ENCODE results near the gene FBXW7. TPM values are rescaled to one million over a fixed set of nuclear protein-coding genes. Genes with fewer than 3 reads are reported as not detected.

FBXW7 gene
- total RNA-seq, 1 experiment from 2014 or later: 23.0 TPM

DNA sequence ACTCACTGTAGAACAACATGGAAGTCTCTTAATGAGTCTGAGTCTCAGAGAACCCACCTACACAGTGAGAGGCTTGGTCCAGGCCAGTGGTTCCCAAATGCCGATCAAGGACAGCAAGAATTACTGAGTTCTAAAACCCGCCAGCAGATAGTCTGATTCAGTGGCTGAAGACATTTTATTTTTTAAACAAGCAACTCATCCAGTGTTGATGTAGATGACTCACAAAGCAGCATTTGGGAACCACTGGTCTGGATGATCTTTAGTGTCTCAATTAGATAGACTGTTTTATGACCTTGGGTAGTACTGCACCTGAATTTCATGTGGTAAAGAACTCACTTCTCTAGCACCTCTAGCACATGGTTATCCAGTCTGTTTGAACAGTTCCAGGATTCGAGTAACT lies 193.6 kb downstream of the FBXW7 start:
- Histone ChIP-seq H3K4me3 (replicated peaks in 1 of 2; ENCODE audit: low read depth in 1 of 2, low read length in 2 of 2) (no peak overlapping the region), H3K4me1 (ENCODE audit: control insufficient read depth in 1 of 2, insufficient read depth in 2 of 2, low read length in 2 of 2) (no peaks in the 10 kb centered on the region), H3K4me2 (ENCODE audit: low read length) (no peak overlapping the region), H3K9me3 (ENCODE audit: control insufficient read depth in 1 of 2, insufficient read depth in 1 of 2, low read depth in 1 of 2, low read length in 2 of 2) (no peaks in the 10 kb centered on the region), H3K79me2 (ENCODE audit: insufficient read depth, low read length) (no peaks in the 10 kb centered on the region), H3K9ac (ENCODE audit: low read length) (no peak overlapping the region), H4K20me1 (ENCODE audit: insufficient read depth) (no peaks in the 10 kb centered on the region), H3K27ac (ENCODE audit: low read depth, low read length) (no peak overlapping the region), H3K36me3 (ENCODE audit: control insufficient read depth in 1 of 2, insufficient read depth in 2 of 2, low read length in 2 of 2) (no peaks in the 10 kb centered on the region), H2AFZ (ENCODE audit: low read depth, low read length, poor library complexity, severe bottlenecking) (no peak overlapping the region), H3K9me2 (ENCODE audit: insufficient read depth) (no peaks in the 10 kb centered on the region), H3K27me3 (ENCODE audit: insufficient read depth, low read length) (no peaks in the 10 kb centered on the region)
- POLR2A ChIA-PET: no interaction called here
- no TSS peak for BruUV-seq (replicated peaks)
- no peak for ATAC-seq
- TF ChIP-seq, protein P1, sequence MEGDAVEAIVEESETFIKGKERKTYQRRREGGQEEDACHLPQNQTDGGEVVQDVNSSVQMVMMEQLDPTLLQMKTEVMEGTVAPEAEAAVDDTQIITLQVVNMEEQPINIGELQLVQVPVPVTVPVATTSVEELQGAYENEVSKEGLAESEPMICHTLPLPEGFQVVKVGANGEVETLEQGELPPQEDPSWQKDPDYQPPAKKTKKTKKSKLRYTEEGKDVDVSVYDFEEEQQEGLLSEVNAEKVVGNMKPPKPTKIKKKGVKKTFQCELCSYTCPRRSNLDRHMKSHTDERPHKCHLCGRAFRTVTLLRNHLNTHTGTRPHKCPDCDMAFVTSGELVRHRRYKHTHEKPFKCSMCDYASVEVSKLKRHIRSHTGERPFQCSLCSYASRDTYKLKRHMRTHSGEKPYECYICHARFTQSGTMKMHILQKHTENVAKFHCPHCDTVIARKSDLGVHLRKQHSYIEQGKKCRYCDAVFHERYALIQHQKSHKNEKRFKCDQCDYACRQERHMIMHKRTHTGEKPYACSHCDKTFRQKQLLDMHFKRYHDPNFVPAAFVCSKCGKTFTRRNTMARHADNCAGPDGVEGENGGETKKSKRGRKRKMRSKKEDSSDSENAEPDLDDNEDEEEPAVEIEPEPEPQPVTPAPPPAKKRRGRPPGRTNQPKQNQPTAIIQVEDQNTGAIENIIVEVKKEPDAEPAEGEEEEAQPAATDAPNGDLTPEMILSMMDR (IDR thresholded peaks at IDR 0.05 in 2 of 3, conservative IDR thresholded peaks at IDR 0.05 in 1 of 3; ENCODE audit: borderline replicate concordance in 1 of 3, insufficient read depth in 1 of 3, low read depth in 2 of 3, low read length in 2 of 3): no peak
- TF ChIP-seq POLR2AphosphoS5 (IDR thresholded peaks at IDR 0.05; ENCODE audit: low read depth, low read length): no peak
- intact Hi-C loops (cut with micrococcal nuclease): no loop called here
- RAD21 ChIA-PET (ENCODE audit: low non-redundant PET in 1 of 2, low total read pairs in 2 of 2, uncharacterized antibody in 2 of 2, unreplicated experiment in 2 of 2): no interaction called here
- no peak for DNase-seq (ENCODE audit: low read depth, low spot score)
- CTCF ChIA-PET: no interaction called here

DNA sequence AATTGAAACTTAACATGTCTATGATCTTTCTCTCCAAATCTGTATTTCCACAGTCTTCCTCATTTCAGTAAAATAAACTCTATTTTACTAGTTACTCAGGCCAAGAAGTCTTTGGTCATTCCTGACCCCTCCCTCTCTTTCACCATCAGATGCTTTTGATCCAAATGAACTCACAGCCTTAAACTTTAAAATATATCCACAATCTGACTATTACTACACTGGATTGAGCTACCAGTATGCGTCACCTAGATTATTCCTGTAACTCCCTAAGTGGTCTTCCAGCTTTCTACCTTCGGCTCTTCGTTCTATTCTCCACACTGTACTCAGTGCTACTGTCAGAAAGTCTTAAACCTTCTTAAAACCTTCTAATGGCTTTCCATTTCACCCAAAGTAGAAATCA lies 195.1 kb downstream of the FBXW7 start:
- Histone ChIP-seq H3K36me3 (ENCODE audit: control insufficient read depth in 1 of 2, insufficient read depth in 2 of 2, low read length in 2 of 2) (no peaks in the 10 kb centered on the region), H4K20me1 (ENCODE audit: insufficient read depth) (no peaks in the 10 kb centered on the region), H3K9ac (ENCODE audit: low read length) (no peak overlapping the region), H3K27me3 (ENCODE audit: insufficient read depth, low read length) (no peaks in the 10 kb centered on the region), H3K27ac (ENCODE audit: low read depth, low read length) (no peak overlapping the region), H3K4me1 (ENCODE audit: control insufficient read depth in 1 of 2, insufficient read depth in 2 of 2, low read length in 2 of 2) (no peaks in the 10 kb centered on the region), H3K9me3 (ENCODE audit: control insufficient read depth in 1 of 2, insufficient read depth in 1 of 2, low read depth in 1 of 2, low read length in 2 of 2) (no peaks in the 10 kb centered on the region), H2AFZ (ENCODE audit: low read depth, low read length, poor library complexity, severe bottlenecking) (no peak overlapping the region), H3K9me2 (ENCODE audit: insufficient read depth) (no peaks in the 10 kb centered on the region), H3K4me3 (replicated peaks in 1 of 2; ENCODE audit: low read depth in 1 of 2, low read length in 2 of 2) (no peak overlapping the region), H3K4me2 (ENCODE audit: low read length) (no peak overlapping the region), H3K79me2 (ENCODE audit: insufficient read depth, low read length) (0 out of 2 replicates have a peak, but pooled peaks cover 4% of the 10 kb centered on the region)
- BruUV-seq (replicated peaks): no TSS peak
- POLR2A ChIA-PET: no interaction called here
- CTCF ChIA-PET: no interaction called here
- DNase-seq (ENCODE audit: low read depth, low spot score) (no peak), ATAC-seq (no peak)
- RAD21 ChIA-PET (ENCODE audit: low non-redundant PET in 1 of 2, low total read pairs in 2 of 2, uncharacterized antibody in 2 of 2, unreplicated experiment in 2 of 2): no interaction called here
- intact Hi-C loops (cut with micrococcal nuclease): no loop called here
- no peak for TF ChIP-seq EZH2 (IDR thresholded peaks at IDR 0.05)
- no peak for TF ChIP-seq YY1 (IDR thresholded peaks at IDR 0.05; ENCODE audit: extremely low read depth, insufficient replicate concordance, low read depth, low read length)
- TF ChIP-seq SIN3A (IDR thresholded peaks at IDR 0.05; ENCODE audit: low read depth): no peak
- TF ChIP-seq, protein P2, sequence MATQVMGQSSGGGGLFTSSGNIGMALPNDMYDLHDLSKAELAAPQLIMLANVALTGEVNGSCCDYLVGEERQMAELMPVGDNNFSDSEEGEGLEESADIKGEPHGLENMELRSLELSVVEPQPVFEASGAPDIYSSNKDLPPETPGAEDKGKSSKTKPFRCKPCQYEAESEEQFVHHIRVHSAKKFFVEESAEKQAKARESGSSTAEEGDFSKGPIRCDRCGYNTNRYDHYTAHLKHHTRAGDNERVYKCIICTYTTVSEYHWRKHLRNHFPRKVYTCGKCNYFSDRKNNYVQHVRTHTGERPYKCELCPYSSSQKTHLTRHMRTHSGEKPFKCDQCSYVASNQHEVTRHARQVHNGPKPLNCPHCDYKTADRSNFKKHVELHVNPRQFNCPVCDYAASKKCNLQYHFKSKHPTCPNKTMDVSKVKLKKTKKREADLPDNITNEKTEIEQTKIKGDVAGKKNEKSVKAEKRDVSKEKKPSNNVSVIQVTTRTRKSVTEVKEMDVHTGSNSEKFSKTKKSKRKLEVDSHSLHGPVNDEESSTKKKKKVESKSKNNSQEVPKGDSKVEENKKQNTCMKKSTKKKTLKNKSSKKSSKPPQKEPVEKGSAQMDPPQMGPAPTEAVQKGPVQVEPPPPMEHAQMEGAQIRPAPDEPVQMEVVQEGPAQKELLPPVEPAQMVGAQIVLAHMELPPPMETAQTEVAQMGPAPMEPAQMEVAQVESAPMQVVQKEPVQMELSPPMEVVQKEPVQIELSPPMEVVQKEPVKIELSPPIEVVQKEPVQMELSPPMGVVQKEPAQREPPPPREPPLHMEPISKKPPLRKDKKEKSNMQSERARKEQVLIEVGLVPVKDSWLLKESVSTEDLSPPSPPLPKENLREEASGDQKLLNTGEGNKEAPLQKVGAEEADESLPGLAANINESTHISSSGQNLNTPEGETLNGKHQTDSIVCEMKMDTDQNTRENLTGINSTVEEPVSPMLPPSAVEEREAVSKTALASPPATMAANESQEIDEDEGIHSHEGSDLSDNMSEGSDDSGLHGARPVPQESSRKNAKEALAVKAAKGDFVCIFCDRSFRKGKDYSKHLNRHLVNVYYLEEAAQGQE (IDR thresholded peaks at IDR 0.05; ENCODE audit: low read depth): no peak
- no peak for TF ChIP-seq TCF7L2 (IDR thresholded peaks at IDR 0.05; ENCODE audit: borderline replicate concordance, extremely low read depth, insufficient read depth, insufficient read length)
- TF ChIP-seq SP1 (IDR thresholded peaks at IDR 0.05; ENCODE audit: low read depth): no peak
- no peak for TF ChIP-seq ZNF274 (IDR thresholded peaks at IDR 0.05; ENCODE audit: low read depth, low read length)
- TF ChIP-seq, protein P3, sequence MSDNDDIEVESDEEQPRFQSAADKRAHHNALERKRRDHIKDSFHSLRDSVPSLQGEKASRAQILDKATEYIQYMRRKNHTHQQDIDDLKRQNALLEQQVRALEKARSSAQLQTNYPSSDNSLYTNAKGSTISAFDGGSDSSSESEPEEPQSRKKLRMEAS (IDR thresholded peaks at IDR 0.05): no peak
- no peak for TF ChIP-seq EZH2phosphoT487 (IDR thresholded peaks at IDR 0.05; ENCODE audit: borderline replicate concordance)
- TF ChIP-seq ELF1 (IDR thresholded peaks at IDR 0.05; ENCODE audit: borderline replicate concordance, low read depth): no peak
- TF ChIP-seq, protein P4, sequence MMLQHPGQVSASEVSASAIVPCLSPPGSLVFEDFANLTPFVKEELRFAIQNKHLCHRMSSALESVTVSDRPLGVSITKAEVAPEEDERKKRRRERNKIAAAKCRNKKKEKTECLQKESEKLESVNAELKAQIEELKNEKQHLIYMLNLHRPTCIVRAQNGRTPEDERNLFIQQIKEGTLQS (IDR thresholded peaks at IDR 0.05): no peak
- TF ChIP-seq RAD21 (IDR thresholded peaks at IDR 0.05; ENCODE audit: low read depth): no peak
- no peak for TF ChIP-seq JUND (IDR thresholded peaks at IDR 0.05)
- no peak for TF ChIP-seq POLR2A (IDR thresholded peaks at IDR 0.05; ENCODE audit: borderline replicate concordance, extremely low read depth, insufficient read depth, insufficient read length)
- TF ChIP-seq SRF (IDR thresholded peaks at IDR 0.05; ENCODE audit: low read depth): no peak

Measured in HCT116 (cell line).